ENCODE data around the gene TSFM. TPM values are rescaled to one million over a fixed set of nuclear protein-coding genes. Genes with fewer than 3 reads are reported as not detected.

The TSFM gene
- total RNA-seq, 1 experiment from 2014 or later: 53.2 TPM

DNA sequence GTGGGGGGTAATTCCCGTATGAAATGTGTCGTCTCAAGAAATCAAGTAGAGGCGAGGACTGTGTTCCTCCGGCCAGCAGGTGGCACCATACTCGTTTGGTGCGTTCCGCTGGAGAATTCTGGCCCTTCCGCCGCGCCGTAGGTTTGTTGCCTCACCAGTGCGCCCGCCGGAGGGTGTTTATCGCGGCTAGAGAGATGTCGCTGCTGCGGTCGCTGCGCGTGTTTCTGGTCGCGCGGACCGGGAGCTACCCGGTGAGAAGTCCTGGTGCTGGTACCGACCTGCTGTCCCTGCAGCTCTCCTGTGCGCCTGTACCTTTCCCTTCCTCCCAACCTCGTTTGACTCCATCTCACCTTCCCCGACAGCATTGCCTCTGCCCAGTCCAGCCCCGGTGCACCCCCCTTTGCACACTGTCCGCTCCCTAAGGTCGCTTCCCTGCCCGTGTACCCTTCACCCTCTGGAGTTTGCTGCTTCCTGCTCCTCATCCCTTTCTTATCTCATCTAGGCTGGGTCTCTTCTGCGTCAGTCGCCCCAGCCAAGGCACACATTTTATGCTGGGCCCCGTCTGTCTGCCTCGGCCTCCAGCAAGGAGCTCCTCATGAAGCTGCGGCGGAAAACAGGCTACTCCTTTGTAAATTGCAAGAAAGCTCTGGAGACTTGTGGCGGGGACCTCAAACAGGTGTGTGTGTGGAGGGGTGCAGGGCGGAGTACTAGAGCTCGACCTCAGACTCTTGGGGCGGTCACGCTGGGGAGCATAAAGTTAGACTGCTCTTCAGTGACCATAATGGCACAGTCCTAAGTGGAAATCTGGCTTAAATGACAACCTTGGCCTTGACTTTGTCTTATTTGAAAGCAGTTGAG, at the start of gene TSFM (continued):
- TF ChIP-seq CEBPB (IDR thresholded peaks at IDR 0.05; ENCODE audit: low read depth): peak; percentile 88
- TF ChIP-seq, protein P1, sequence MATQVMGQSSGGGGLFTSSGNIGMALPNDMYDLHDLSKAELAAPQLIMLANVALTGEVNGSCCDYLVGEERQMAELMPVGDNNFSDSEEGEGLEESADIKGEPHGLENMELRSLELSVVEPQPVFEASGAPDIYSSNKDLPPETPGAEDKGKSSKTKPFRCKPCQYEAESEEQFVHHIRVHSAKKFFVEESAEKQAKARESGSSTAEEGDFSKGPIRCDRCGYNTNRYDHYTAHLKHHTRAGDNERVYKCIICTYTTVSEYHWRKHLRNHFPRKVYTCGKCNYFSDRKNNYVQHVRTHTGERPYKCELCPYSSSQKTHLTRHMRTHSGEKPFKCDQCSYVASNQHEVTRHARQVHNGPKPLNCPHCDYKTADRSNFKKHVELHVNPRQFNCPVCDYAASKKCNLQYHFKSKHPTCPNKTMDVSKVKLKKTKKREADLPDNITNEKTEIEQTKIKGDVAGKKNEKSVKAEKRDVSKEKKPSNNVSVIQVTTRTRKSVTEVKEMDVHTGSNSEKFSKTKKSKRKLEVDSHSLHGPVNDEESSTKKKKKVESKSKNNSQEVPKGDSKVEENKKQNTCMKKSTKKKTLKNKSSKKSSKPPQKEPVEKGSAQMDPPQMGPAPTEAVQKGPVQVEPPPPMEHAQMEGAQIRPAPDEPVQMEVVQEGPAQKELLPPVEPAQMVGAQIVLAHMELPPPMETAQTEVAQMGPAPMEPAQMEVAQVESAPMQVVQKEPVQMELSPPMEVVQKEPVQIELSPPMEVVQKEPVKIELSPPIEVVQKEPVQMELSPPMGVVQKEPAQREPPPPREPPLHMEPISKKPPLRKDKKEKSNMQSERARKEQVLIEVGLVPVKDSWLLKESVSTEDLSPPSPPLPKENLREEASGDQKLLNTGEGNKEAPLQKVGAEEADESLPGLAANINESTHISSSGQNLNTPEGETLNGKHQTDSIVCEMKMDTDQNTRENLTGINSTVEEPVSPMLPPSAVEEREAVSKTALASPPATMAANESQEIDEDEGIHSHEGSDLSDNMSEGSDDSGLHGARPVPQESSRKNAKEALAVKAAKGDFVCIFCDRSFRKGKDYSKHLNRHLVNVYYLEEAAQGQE (IDR thresholded peaks at IDR 0.05; ENCODE audit: low read depth): no peak

DNA sequence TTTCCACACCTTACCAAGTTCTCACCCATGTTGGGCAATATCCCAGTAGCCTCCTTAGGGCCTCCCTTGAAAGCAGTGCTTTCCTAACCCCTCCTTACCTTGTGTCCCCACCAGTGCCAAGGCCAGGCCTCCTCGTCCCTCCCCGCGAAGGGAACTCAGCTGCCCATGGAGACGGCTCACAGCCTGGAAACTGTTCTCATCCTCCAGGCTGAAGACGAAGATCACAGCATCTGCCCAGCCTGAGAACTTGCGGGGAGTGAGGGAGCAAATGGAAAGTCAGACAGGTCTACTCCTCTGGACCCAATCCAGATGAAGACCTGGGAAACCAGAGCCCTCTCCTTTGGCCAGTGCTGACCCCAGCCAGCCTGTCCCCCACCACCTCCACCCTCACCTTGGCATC, 48.7 kb upstream of the TSFM start:
- no peak for DNase-seq (ENCODE audit: low read depth, low spot score)
- Histone ChIP-seq H4K20me1 (ENCODE audit: insufficient read depth) (no peaks in the 10 kb centered on the region), H2AFZ (ENCODE audit: low read depth, low read length, poor library complexity, severe bottlenecking) (no peak overlapping the region), H3K4me3 (replicated peaks in 1 of 2; ENCODE audit: low read depth in 1 of 2, low read length in 2 of 2) (no peak overlapping the region), H3K9me3 (ENCODE audit: control insufficient read depth in 1 of 2, insufficient read depth in 1 of 2, low read depth in 1 of 2, low read length in 2 of 2) (no peaks in the 10 kb centered on the region), H3K27ac (ENCODE audit: low read depth, low read length) (no peak overlapping the region), H3K4me2 (ENCODE audit: low read length) (no peak overlapping the region), H3K27me3 (ENCODE audit: insufficient read depth, low read length) (no peaks in the 10 kb centered on the region), H3K36me3 (ENCODE audit: control insufficient read depth in 1 of 2, insufficient read depth in 2 of 2, low read length in 2 of 2) (peaks cover 0 to 15% of the 10 kb centered on the region in 2 experiments; a peak in 3 of 4 replicates), H3K9me2 (ENCODE audit: insufficient read depth) (no peaks in the 10 kb centered on the region), H3K79me2 (ENCODE audit: insufficient read depth, low read length) (no peaks in the 10 kb centered on the region), H3K9ac (ENCODE audit: low read length) (no peak overlapping the region), H3K4me1 (ENCODE audit: control insufficient read depth in 1 of 2, insufficient read depth in 2 of 2, low read length in 2 of 2) (no peaks in the 10 kb centered on the region)
- ChIA-PET POLR2A (no interaction called here), CTCF (no interaction called here), RAD21 (ENCODE audit: low non-redundant PET in 1 of 2, low total read pairs in 2 of 2, uncharacterized antibody in 2 of 2, unreplicated experiment in 2 of 2) (no interaction called here)
- intact Hi-C loops (cut with micrococcal nuclease): no loop called here
- no peak for ATAC-seq
- no TSS peak for BruUV-seq (replicated peaks)
- TF ChIP-seq ELF1 (IDR thresholded peaks at IDR 0.05; ENCODE audit: borderline replicate concordance, low read depth): no peak
- no peak for TF ChIP-seq TCF7L2 (IDR thresholded peaks at IDR 0.05; ENCODE audit: borderline replicate concordance, extremely low read depth, insufficient read depth, insufficient read length)
- TF ChIP-seq SRF (IDR thresholded peaks at IDR 0.05; ENCODE audit: low read depth): no peak
- TF ChIP-seq JUND (IDR thresholded peaks at IDR 0.05): no peak
- no peak for TF ChIP-seq EZH2 (IDR thresholded peaks at IDR 0.05)
- TF ChIP-seq, protein P2, sequence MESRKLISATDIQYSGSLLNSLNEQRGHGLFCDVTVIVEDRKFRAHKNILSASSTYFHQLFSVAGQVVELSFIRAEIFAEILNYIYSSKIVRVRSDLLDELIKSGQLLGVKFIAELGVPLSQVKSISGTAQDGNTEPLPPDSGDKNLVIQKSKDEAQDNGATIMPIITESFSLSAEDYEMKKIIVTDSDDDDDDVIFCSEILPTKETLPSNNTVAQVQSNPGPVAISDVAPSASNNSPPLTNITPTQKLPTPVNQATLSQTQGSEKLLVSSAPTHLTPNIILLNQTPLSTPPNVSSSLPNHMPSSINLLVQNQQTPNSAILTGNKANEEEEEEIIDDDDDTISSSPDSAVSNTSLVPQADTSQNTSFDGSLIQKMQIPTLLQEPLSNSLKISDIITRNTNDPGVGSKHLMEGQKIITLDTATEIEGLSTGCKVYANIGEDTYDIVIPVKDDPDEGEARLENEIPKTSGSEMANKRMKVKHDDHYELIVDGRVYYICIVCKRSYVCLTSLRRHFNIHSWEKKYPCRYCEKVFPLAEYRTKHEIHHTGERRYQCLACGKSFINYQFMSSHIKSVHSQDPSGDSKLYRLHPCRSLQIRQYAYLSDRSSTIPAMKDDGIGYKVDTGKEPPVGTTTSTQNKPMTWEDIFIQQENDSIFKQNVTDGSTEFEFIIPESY (IDR thresholded peaks at IDR 0.05; ENCODE audit: extremely low read depth, insufficient replicate concordance, low read length): no peak
- TF ChIP-seq, protein P1 (IDR thresholded peaks at IDR 0.05; ENCODE audit: low read depth): no peak
- TF ChIP-seq CBX3 (IDR thresholded peaks at IDR 0.05; ENCODE audit: low read depth): no peak
- TF ChIP-seq, protein P3, sequence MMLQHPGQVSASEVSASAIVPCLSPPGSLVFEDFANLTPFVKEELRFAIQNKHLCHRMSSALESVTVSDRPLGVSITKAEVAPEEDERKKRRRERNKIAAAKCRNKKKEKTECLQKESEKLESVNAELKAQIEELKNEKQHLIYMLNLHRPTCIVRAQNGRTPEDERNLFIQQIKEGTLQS (IDR thresholded peaks at IDR 0.05): no peak
- TF ChIP-seq SP1 (IDR thresholded peaks at IDR 0.05; ENCODE audit: low read depth): no peak
- TF ChIP-seq YY1 (IDR thresholded peaks at IDR 0.05; ENCODE audit: extremely low read depth, insufficient replicate concordance, low read depth, low read length): no peak
